ENCODE data around the gene TMIGD2. TPM values are rescaled to one million over a fixed set of nuclear protein-coding genes. Genes with fewer than 3 reads are reported as not detected.

TMIGD2 gene
- total RNA-seq, 1 donor from 2014 or later, result 0.52 TPM

DNA sequence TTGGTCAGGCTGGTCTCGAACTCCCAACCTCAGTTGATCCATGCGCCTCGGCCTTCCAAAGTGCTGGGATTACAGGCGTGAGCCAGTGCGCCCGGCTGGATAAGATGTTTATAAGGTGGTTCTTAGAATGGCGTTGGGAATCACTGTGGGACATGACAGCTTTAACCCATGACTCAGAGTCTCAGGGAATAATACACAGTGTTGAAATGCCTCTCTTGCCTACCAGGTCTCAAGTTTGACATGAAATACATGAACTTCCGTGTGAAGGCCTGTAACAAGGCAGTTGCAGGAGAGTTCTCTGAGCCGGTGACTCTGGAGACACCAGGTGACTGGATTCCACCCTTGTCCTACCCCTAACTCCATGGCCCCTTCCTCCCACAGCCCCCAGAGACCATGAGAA lies 14.8 kb upstream of the TMIGD2 start:
- no peaks in the 10 kb centered on the region for H3K4me1 ChIP-seq (ENCODE audit: control insufficient read depth in 3 of 3, insufficient read depth in 3 of 3, low read length in 3 of 3)
- H3K9ac ChIP-seq (ENCODE audit: low read depth in 1 of 3, low read length in 3 of 3), result no peak overlapping the region
- H3K27ac ChIP-seq (ENCODE audit: low read depth, low read length), result no peak overlapping the region
- peaks cover 5 to 9% (median 8%) of the 10 kb centered on the region in 3 donors for H3K27me3 ChIP-seq (ENCODE audit: control insufficient read depth in 3 of 3, insufficient read depth in 3 of 3, low read length in 3 of 3)
- no peaks in the 10 kb centered on the region for H3K36me3 ChIP-seq (ENCODE audit: control insufficient read depth in 3 of 3, insufficient read depth in 3 of 3, low read length in 3 of 3)
- no peaks in the 10 kb centered on the region for H3K9me3 ChIP-seq (ENCODE audit: control insufficient read depth in 3 of 3, low read length in 3 of 3)
- no peak overlapping the region for H3K4me3 ChIP-seq (ENCODE audit: low read length in 3 of 3)

GRCh38 chr19:4313847-4314490 lies 11.8 kb upstream of the TMIGD2 start:
- H3K27me3 ChIP-seq (ENCODE audit: control insufficient read depth in 3 of 3, insufficient read depth in 3 of 3, low read length in 3 of 3), result peaks cover 2 to 14% (median 9%) of the 10 kb centered on the region in 3 donors
- H3K4me1 ChIP-seq (ENCODE audit: control insufficient read depth in 3 of 3, insufficient read depth in 3 of 3, low read length in 3 of 3), result no peaks in the 10 kb centered on the region
- H3K9ac ChIP-seq (ENCODE audit: low read depth in 1 of 3, low read length in 3 of 3), result no peak overlapping the region
- H3K27ac ChIP-seq (ENCODE audit: low read depth, low read length), result no peak overlapping the region
- H3K36me3 ChIP-seq (ENCODE audit: control insufficient read depth in 3 of 3, insufficient read depth in 3 of 3, low read length in 3 of 3), result no peaks in the 10 kb centered on the region
- H3K4me3 ChIP-seq (ENCODE audit: low read length in 3 of 3), result no peak overlapping the region
- H3K9me3 ChIP-seq (ENCODE audit: control insufficient read depth in 3 of 3, low read length in 3 of 3), result no peaks in the 10 kb centered on the region

- Histone ChIP-seq H3K27me3 (ENCODE audit: control insufficient read depth in 3 of 3, insufficient read depth in 3 of 3, low read length in 3 of 3) (peaks cover 3 to 17% (median 12%) of the 10 kb centered on the region in 3 donors), H3K9ac (ENCODE audit: low read depth in 1 of 3, low read length in 3 of 3) (no peak overlapping the region), H3K36me3 (ENCODE audit: control insufficient read depth in 3 of 3, insufficient read depth in 3 of 3, low read length in 3 of 3) (no peaks in the 10 kb centered on the region), H3K9me3 (ENCODE audit: control insufficient read depth in 3 of 3, low read length in 3 of 3) (no peaks in the 10 kb centered on the region), H3K4me3 (ENCODE audit: low read length in 3 of 3) (no peak overlapping the region), H3K27ac (ENCODE audit: low read depth, low read length) (no peak overlapping the region), H3K4me1 (ENCODE audit: control insufficient read depth in 3 of 3, insufficient read depth in 3 of 3, low read length in 3 of 3) (no peaks in the 10 kb centered on the region)
These were observed 8.3 kb upstream of the TMIGD2 start for GRCh38 chr19:4310247-4311121.

GRCh38 chr19:4305659-4306058 lies 3.5 kb upstream of the TMIGD2 start:
- Histone ChIP-seq H3K9ac (ENCODE audit: low read depth in 1 of 3, low read length in 3 of 3) (no peak overlapping the region), H3K4me1 (ENCODE audit: control insufficient read depth in 3 of 3, insufficient read depth in 3 of 3, low read length in 3 of 3) (no peaks in the 10 kb centered on the region), H3K27me3 (ENCODE audit: control insufficient read depth in 3 of 3, insufficient read depth in 3 of 3, low read length in 3 of 3) (peaks cover 17 to 28% (median 23%) of the 10 kb centered on the region in 3 donors), H3K36me3 (ENCODE audit: control insufficient read depth in 3 of 3, insufficient read depth in 3 of 3, low read length in 3 of 3) (no peaks in the 10 kb centered on the region), H3K9me3 (ENCODE audit: control insufficient read depth in 3 of 3, low read length in 3 of 3) (no peaks in the 10 kb centered on the region), H3K27ac (ENCODE audit: low read depth, low read length) (no peak overlapping the region), H3K4me3 (ENCODE audit: low read length in 3 of 3) (no peak overlapping the region)

DNA sequence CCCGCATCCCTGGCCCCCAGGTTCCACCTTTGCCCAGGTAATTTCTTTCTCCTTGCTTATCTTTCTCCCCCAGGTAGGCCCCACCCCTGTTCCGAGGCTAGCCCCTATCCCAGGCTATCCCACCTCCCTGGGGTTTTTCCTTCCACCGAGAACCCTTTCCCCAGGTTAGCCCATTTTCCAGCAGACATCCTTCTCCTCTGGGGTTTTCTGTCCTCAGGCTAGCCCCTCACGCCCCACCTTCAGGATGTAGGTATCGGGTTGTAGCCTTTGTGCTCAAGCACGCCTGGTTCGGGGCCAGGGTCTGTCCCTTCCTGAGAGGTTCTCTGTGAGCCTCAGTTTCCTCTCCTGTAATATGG lies 3.0 kb upstream of the TMIGD2 start:
- peaks cover 17 to 28% (median 23%) of the 10 kb centered on the region in 3 donors for H3K27me3 ChIP-seq (ENCODE audit: control insufficient read depth in 3 of 3, insufficient read depth in 3 of 3, low read length in 3 of 3)
- H3K4me3 ChIP-seq (ENCODE audit: low read length in 3 of 3), result no peak overlapping the region
- H3K4me1 ChIP-seq (ENCODE audit: control insufficient read depth in 3 of 3, insufficient read depth in 3 of 3, low read length in 3 of 3), result no peaks in the 10 kb centered on the region
- no peak overlapping the region for H3K9ac ChIP-seq (ENCODE audit: low read depth in 1 of 3, low read length in 3 of 3)
- H3K9me3 ChIP-seq (ENCODE audit: control insufficient read depth in 3 of 3, low read length in 3 of 3), result no peaks in the 10 kb centered on the region
- H3K36me3 ChIP-seq (ENCODE audit: control insufficient read depth in 3 of 3, insufficient read depth in 3 of 3, low read length in 3 of 3), result no peaks in the 10 kb centered on the region
- no peak overlapping the region for H3K27ac ChIP-seq (ENCODE audit: low read depth, low read length)

- Histone ChIP-seq H3K9me3 (ENCODE audit: control insufficient read depth in 3 of 3, low read length in 3 of 3) (no peaks in the 10 kb centered on the region), H3K4me3 (ENCODE audit: low read length in 3 of 3) (no peak within 1 kb of the TSS), H3K36me3 (ENCODE audit: control insufficient read depth in 3 of 3, insufficient read depth in 3 of 3, low read length in 3 of 3) (no peaks in the 10 kb centered on the region), H3K27me3 (ENCODE audit: control insufficient read depth in 3 of 3, insufficient read depth in 3 of 3, low read length in 3 of 3) (peaks cover 17 to 28% (median 23%) of the 10 kb centered on the region in 3 donors), H3K4me1 (ENCODE audit: control insufficient read depth in 3 of 3, insufficient read depth in 3 of 3, low read length in 3 of 3) (no peaks in the 10 kb centered on the region), H3K9ac (ENCODE audit: low read depth in 1 of 3, low read length in 3 of 3) (no peak within 1 kb of the TSS), H3K27ac (ENCODE audit: low read depth, low read length) (no peak within 1 kb of the TSS)
These were observed 2.5 kb upstream of the TMIGD2 start, which contains the start of gene FSD1 for GRCh38 chr19:4304538-4305256. Gene FSD1, plus strand, starts transcription at chr19:4304598. Its CDS starts 149 bp downstream, at chr19:4304747.

DNA sequence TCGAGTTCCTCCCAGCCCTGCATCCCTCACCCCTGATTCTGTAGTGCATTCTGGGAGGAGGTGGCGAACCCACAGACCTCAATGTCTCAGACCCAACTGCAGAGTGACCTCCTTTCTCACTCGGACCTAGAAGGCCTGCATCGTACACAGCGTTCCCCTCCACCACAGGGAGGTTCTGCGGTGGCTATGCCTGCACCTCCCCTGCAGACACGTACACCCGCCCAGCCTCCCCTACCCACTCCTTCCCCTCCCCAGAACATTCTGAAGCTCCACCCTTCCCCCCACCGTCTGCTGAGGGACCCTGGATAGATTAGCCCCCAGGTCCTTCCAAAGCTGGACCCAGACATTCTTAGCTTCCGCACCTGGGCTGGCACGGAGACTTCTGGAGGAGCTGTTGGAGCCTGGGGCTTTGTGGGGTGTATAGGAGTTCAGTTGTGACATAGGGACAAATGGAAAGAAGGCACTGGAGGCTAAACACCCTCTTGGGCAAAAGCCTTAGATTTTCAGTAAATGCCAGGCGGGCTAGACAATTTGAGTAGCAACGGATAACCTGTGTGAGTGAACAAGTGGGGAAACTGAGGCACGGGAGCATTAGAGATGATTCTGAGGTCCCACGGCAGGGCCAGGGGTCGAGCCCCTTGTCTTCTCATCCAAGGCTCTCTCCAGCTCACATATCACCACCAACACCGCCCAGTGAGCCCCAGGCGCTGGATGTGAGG lies 1.8 kb upstream of the TMIGD2 start:
- Histone ChIP-seq H3K9ac (ENCODE audit: low read depth in 1 of 3, low read length in 3 of 3) (no peak overlapping the region), H3K9me3 (ENCODE audit: control insufficient read depth in 3 of 3, low read length in 3 of 3) (no peaks in the 10 kb centered on the region), H3K4me1 (ENCODE audit: control insufficient read depth in 3 of 3, insufficient read depth in 3 of 3, low read length in 3 of 3) (no peaks in the 10 kb centered on the region), H3K4me3 (ENCODE audit: low read length in 3 of 3) (no peak overlapping the region), H3K36me3 (ENCODE audit: control insufficient read depth in 3 of 3, insufficient read depth in 3 of 3, low read length in 3 of 3) (no peaks in the 10 kb centered on the region), H3K27me3 (ENCODE audit: control insufficient read depth in 3 of 3, insufficient read depth in 3 of 3, low read length in 3 of 3) (peaks cover 17 to 28% (median 23%) of the 10 kb centered on the region in 3 donors), H3K27ac (ENCODE audit: low read depth, low read length) (no peak overlapping the region)

- no peaks in the 10 kb centered on the region for H3K9me3 ChIP-seq (ENCODE audit: control insufficient read depth in 3 of 3, low read length in 3 of 3)
- H3K27ac ChIP-seq (ENCODE audit: low read depth, low read length), result no peak overlapping the region
- H3K27me3 ChIP-seq (ENCODE audit: control insufficient read depth in 3 of 3, insufficient read depth in 3 of 3, low read length in 3 of 3), result peaks cover 17 to 27% (median 22%) of the 10 kb centered on the region in 3 donors
- no peak overlapping the region for H3K9ac ChIP-seq (ENCODE audit: low read depth in 1 of 3, low read length in 3 of 3)
- no peak overlapping the region for H3K4me3 ChIP-seq (ENCODE audit: low read length in 3 of 3)
- no peaks in the 10 kb centered on the region for H3K36me3 ChIP-seq (ENCODE audit: control insufficient read depth in 3 of 3, insufficient read depth in 3 of 3, low read length in 3 of 3)
- no peaks in the 10 kb centered on the region for H3K4me1 ChIP-seq (ENCODE audit: control insufficient read depth in 3 of 3, insufficient read depth in 3 of 3, low read length in 3 of 3)
These were observed 473 bp downstream of the TMIGD2 start for GRCh38 chr19:4301590-4302242.

DNA sequence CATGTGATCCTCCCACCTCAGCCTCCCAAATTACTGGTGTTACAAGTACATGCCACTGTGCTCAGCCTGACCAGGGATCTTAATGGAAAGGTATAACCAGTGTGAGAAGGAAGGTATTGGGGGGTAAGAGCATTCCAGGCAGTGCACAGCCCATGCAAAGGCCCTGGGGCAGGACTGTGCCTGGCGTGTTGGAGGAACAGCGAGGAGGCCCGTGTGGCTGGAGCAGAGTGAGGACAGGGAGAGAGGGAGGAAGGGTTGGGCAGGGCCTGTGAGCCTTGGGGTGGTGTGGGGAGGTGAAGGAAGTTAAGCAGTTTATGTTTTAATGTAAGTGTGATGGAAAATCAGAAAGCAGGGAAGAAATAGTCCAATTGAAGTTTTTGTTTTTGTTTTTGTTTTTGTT lies 1.6 kb downstream of the TMIGD2 start:
- H3K27me3 ChIP-seq (ENCODE audit: control insufficient read depth in 3 of 3, insufficient read depth in 3 of 3, low read length in 3 of 3), result peaks cover 23 to 29% (median 24%) of the 10 kb centered on the region in 3 donors
- no peak overlapping the region for H3K4me3 ChIP-seq (ENCODE audit: low read length in 3 of 3)
- H3K9me3 ChIP-seq (ENCODE audit: control insufficient read depth in 3 of 3, low read length in 3 of 3), result no peaks in the 10 kb centered on the region
- no peaks in the 10 kb centered on the region for H3K4me1 ChIP-seq (ENCODE audit: control insufficient read depth in 3 of 3, insufficient read depth in 3 of 3, low read length in 3 of 3)
- H3K36me3 ChIP-seq (ENCODE audit: control insufficient read depth in 3 of 3, insufficient read depth in 3 of 3, low read length in 3 of 3), result no peaks in the 10 kb centered on the region
- no peak overlapping the region for H3K27ac ChIP-seq (ENCODE audit: low read depth, low read length)
- no peak overlapping the region for H3K9ac ChIP-seq (ENCODE audit: low read depth in 1 of 3, low read length in 3 of 3)
